HCT116 (cell line): ENCODE measurements around the gene GSTO1.

Source experiments
- ATF3 ChIP-seq: IDR thresholded peaks from 2 replicates; pipeline ENCODE4 v1.6.1; 2012
- CTCF ChIP-seq, 3 experiments: fragments of 200-600 bp in 1 of 3; sonication (generic) in 1 of 3; IDR thresholded peaks in 2 of 3; conservative IDR thresholded peaks in 1 of 3; 2 replicates each; pipeline ENCODE4 v1.5.1; 2012 to 2017; ENCODE audit warnings: low read depth in 2 of 3, low read length in 2 of 3, antibody characterized with exemption in 1 of 3, borderline replicate concordance in 1 of 3, control low read depth in 1 of 3, mild to moderate bottlenecking in 1 of 3, mixed read lengths in 1 of 3, mixed run types in 1 of 3, moderate library complexity in 1 of 3; ENCODE audit not compliant: insufficient read depth in 1 of 3
- EZH2 ChIP-seq: fragments of 200-600 bp; sonication (generic); IDR thresholded peaks from 2 replicates; pipeline ENCODE4 v1.6.1; 2017; ENCODE audit warnings: antibody characterized with exemption, mixed run types
- EZH2phosphoT487 ChIP-seq: fragments of 200-600 bp; IDR thresholded peaks from 2 replicates; pipeline ENCODE4 v1.6.1; 2018; ENCODE audit warnings: antibody characterized with exemption, borderline replicate concordance
- MAX ChIP-seq: IDR thresholded peaks from 2 replicates; pipeline ENCODE4 v1.6.1; 2012
- POLR2A ChIP-seq: IDR thresholded peaks from 2 replicates; pipeline ENCODE4 v1.7.0; 2011; ENCODE audit warnings: borderline replicate concordance; ENCODE audit not compliant: insufficient read depth, insufficient read length; ENCODE audit errors: extremely low read depth
- RAD21 ChIP-seq: IDR thresholded peaks from 2 replicates; pipeline ENCODE4 v1.6.1; 2012; ENCODE audit warnings: low read depth, mild to moderate bottlenecking
- SP1 ChIP-seq: IDR thresholded peaks from 2 replicates; pipeline ENCODE4 v1.6.1; 2012; ENCODE audit warnings: low read depth
- YY1 ChIP-seq: IDR thresholded peaks from 2 replicates; pipeline ENCODE4 v1.6.1; 2011; ENCODE audit warnings: low read length, low read depth, moderate library complexity, mild to moderate bottlenecking; ENCODE audit not compliant: insufficient replicate concordance; ENCODE audit errors: extremely low read depth
- ZNF274 ChIP-seq: fragments of 200-500 bp; sonication (Bioruptor generic); IDR thresholded peaks from 2 replicates; pipeline ENCODE4 v1.6.1; 2014; ENCODE audit warnings: mild to moderate bottlenecking, low read depth, low read length, inconsistent platforms

GRCh38 chr10:104273899-104274575, 19.3 kb downstream of the GSTO1 start:
- TF ChIP-seq CTCF (IDR thresholded peaks at IDR 0.05 in 2 of 3, conservative IDR thresholded peaks at IDR 0.05 in 1 of 3; ENCODE audit: borderline replicate concordance in 1 of 3, insufficient read depth in 1 of 3, low read depth in 2 of 3, low read length in 2 of 3) (no peak), EZH2 (no peak), SP1 (no peak), MAX (no peak), YY1 (no peak), RAD21 (no peak), POLR2A (no peak), ZNF274 (no peak), ATF3 (no peak), EZH2phosphoT487 (no peak)
